GM18505 (cell line): ENCODE measurements around the gene MX2.
"Not testable (repeated sequence)": the region's sequence is repeated elsewhere in the genome, so short reads cannot be mapped to it uniquely, and the experiment has no call there.

Experiments used
- ATAC-seq: cut with Tn5 transposase; IDR thresholded peaks from one replicate; pipeline ENCODE4 v1.9.1; 2021; ENCODE audit not compliant: unreplicated experiment
- POLR2A ChIP-seq: IDR thresholded peaks from 4 replicates; pipeline ENCODE4 v1.6.1; 2011; ENCODE audit warnings: borderline replicate concordance; ENCODE audit not compliant: insufficient read depth, insufficient read length; ENCODE audit errors: extremely low read depth

Gene MX2

DNA sequence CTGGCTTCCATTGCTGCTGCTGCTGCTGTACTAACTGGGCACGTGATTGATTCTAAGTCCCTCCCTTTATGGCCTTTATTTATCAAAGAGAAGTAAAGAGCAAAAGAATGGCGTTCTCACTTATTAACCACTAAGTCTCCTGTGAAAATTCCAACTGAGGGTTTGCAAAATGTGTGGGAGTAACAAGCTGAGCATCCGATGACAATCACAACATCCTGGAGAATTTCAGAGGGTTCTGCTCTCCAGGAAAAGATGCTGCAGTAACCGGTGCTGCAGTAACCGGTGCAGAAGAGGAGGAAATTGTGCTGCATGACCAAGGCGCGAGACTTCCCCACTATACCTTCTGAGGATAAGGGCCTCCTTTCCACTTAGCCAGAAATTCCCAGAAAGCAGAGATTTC, 12.7 kb upstream of the MX2 start:
- no peak for ATAC-seq

DNA sequence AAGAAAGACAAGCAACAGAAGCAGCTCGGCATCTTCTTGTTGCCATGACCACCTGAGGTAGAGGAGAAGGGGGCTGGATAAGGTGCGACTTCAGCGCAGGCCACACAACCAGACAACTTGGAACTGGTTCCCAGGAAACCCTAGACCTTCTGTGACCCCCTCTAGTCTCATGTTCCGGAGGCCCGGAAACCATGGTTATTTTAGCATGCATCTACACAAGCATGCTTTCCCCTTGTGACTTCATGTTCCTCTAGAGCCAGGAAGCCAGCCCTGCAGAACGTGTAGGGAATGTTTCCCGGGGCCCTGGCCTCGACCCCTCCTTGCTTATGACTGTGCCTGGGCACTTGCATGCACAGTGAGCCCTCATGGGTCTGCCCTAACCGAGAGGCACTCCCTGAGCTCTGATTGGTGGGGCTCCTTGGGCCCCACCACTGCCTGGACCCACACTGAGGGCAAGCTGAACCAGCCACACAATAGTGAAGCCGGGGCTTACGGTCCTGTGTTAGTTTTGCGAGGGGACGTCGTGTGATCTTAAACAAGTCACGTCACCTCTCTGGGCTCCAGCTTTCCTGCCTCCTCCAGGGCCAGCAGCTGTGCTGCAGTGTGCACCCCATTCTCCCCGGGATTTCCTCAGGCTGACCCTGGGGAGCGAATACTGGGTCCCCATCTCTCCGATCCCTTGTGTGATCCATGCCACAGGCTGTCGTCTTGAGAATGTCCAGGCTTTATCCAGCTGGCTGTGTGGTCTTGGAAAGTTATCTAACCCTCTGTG, 12.0 kb upstream of the MX2 start:
- TF ChIP-seq POLR2A = no peak
- ATAC-seq = no peak

More for the DNA sequence above, 12.7 kb upstream of the MX2 start:
- TF ChIP-seq POLR2A = no peak

DNA sequence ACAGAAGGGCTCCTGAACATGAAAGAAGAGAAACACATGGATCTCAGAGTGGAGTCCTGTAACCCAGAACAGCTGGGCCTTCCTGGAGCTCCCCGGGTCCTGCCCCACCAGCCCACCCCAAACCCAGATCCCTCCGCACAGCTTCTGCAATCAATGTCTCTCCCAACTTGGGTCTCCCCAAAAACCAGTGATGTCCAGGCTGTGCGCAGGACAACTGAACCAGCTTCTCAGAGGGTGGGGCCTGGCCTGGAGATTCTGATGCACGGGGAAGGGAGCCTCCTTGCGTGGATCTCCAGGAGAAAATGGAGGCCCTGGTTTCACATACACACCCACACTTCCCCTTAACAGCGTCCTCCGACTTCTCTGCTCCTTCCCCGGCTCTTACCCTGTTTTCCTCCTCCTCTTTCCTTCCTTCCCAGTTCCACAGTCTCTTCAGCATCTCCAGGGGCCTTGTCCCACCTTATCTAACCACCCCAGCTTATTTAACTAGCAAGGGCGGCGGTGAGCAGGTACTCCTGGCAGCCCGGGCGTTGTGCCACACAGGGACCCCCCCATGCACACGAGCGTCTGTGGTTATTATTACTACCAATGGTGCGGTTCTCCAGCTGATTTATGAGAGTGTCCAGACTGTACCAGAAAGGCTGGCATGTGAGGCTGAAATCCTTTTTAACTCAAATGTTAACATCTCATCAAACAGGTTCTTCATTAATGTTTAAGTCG, 11.2 kb upstream of the MX2 start:
- no peak for ATAC-seq
- no peak for TF ChIP-seq POLR2A

DNA sequence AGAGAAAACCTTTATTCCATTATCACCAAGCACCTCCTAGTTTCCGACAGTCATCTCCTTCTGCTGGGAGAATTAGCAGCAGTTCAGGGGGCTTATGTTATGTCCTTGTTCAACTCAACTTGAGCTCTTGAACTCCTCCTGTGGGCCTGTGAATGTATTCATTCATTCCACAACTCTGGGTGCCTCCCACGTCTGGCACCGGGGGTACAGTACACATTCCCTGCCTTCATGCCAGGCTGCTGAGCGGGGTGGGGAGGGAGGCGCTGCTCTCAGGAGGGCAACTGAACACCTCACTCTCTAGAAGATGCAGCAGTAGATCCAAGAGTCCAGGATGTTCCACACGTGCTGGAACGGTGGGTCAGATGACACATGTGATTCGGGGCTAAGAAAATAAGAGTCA, 4.3 kb upstream of the MX2 start:
- no peak for TF ChIP-seq POLR2A
- ATAC-seq = no peak

DNA sequence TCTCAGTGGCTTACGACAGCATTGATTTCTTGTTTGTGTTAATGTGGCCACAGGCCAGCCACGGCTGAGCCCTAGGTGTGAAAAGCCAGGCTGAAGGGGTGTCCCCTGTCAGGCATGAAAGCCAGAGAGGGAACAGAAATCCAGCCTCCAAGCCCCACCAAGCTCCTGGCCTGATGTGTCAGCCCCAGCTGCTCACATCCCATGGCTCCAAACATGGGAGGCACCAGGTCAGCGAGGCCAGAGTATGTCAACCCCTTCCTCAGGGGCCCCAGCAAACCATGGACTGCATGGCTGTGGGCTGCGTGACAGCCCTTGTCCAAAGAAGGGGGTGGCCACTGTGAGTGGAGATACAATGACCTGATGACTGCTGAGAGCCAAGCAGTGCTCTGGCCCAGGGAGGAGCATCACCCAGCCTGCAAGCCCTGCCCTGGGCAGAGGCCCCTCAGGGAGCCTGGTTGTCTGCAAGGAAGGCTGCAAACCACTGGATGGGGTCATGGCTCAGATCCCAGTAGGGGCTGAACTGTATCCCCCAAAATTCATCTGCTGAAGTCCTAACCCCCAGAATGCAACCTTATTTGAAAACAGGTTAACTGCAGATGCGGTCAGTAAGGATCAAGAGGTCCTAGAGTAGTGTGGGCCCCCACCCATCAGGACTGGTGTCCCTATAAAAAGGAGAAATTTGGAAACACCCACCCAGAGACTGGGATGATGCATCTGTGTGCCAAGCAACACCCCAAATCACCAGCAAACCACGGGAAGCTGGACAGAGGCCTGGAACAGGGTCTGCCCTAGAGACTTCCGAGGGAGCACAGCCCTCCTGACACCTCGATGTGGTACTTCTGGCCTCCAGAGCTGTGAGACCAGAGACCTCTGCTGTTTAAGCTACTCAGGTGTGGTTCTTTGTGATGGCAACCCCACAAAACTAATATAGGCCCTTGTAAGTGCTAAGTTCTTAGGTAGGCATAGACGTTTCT, 3.3 kb upstream of the MX2 start:
- ATAC-seq = no peak
- TF ChIP-seq POLR2A = no peak

DNA sequence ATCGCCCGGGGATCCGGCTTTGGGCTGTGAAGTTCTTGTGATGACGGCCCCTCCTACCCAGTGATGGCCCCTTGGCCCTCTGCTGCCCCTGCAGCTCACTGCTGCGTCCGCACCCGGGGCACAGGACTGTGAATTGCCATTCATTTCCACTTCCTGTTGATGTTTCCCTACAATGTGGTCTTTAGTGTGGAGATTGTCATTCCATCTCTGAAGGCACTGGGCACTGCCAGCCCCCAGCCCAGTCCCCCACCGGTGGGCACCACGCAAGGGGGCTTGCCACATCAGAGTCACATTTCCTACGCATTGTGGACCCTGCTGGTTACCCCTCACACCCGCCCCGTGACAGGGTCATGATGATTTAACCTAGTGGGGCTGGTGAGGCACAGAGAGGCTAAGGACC, 2.5 kb upstream of the MX2 start:
- no peak for TF ChIP-seq POLR2A
- no peak for ATAC-seq

GRCh38 chr21:41359754-41360071, 2.1 kb upstream of the MX2 start:
- ATAC-seq = not testable (repeated sequence)

GRCh38 chr21:41360072-41360821, 1.6 kb upstream of the MX2 start:
- no peak for ATAC-seq
- no peak for TF ChIP-seq POLR2A

- TF ChIP-seq POLR2A = no peak
- no peak for ATAC-seq
Measured at GRCh38 chr21:41361053-41361785, 608 bp upstream of the MX2 start.

GRCh38 chr21:41362605-41363369, 960 bp downstream of the MX2 start:
- no peak for ATAC-seq
- no peak for TF ChIP-seq POLR2A

DNA sequence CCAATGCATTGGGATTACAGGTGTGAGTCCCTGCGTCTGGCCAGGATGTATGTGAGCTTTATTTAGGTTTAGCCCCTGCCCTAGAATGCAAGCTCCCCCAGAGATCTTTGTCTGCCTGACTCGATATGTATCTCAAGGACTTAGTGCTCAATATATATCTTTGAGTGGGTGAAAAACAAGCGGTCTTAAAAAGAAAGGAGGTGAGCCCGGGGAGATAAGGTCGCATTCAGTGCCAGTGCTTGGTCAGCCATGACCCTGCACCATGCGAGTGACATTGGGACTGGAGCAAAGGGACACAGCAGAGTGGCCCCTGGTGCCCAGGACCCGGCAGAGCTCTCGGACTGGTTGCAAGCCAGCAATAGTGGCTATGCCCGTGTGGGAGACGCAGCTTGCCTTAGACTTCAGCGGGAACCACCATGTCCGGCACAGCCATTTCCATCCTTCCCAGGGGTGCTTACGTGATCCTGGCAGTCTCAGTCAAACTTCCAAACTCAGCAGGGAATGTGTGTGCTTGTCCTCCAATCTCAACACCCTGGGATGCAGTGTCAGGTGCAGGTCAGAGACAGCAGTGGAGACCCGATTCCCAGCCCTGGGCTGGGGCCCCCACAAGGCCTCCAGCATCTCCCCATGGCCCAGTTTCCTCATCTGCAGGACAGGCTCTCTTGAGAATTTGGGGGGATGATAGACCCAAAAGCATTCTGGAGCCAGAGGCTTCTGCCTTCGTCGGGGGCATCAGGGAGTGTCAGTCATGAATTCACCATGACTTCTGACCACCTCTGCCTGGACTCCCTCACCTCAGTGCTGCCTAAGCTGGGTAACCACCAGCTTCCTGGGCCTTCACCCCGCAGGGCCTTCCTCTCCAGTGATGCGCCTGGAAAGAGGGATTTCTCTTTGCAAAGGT, 1.8 kb downstream of the MX2 start:
- peak; percentile 36 for TF ChIP-seq POLR2A
- no peak for ATAC-seq

DNA sequence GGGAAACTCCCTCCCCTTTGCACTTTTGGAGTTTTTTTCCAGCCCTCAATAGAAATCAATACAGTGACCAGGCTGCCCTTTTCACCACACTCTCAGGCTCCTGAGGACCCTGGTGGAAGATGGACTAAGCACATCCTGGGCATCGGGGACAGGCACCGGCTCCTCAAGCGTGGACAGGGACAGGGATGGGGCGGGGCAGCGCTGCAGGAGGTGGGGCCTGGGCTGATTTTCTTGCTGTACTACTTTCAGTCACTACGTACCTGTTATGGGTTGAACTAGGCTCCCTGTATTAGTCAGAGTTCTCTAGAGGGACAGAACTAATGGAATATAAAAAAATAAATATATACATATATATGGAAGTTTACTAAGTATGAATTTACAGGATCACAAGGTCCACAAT, 2.5 kb downstream of the MX2 start:
- ATAC-seq = no peak
- no peak for TF ChIP-seq POLR2A
